Kidney epithelial cell (primary cell): ENCODE measurements around the gene PSMF1. TPM values are rescaled to one million over a fixed set of nuclear protein-coding genes. Genes with fewer than 3 reads are reported as not detected.

Experiments used
- DNase-seq: peaks from one replicate; pipeline ENCODE4 v3.0.0-alpha.2; 2010; ENCODE audit warnings: low read depth
- H3K27me3 ChIP-seq: 2 replicates; pipeline ENCODE4 v1.6.0; 2011; ENCODE audit warnings: low read length; ENCODE audit not compliant: control insufficient read depth, insufficient read depth
- H3K36me3 ChIP-seq: 2 replicates; pipeline ENCODE4 v1.5.1; 2011; ENCODE audit warnings: low read length; ENCODE audit not compliant: control insufficient read depth, insufficient read depth
- H3K4me3 ChIP-seq: 2 replicates; pipeline ENCODE4 v1.5.1; 2011; ENCODE audit warnings: low read depth, mild to moderate bottlenecking, control low read depth, low read length
- CTCF ChIP-seq: IDR thresholded peaks from 2 replicates; pipeline ENCODE4 v1.5.1; 2011; ENCODE audit warnings: mild to moderate bottlenecking, moderate library complexity, low read length, control low read depth, inconsistent platforms; ENCODE audit not compliant: insufficient read depth, poor library complexity, severe bottlenecking
- total RNA-seq: library from RNA; depleted of rRNA; stranded (reverse); fragments of >200 nt; gene quantifications from 2 replicates; pipeline ENCODE4 v1.2.3, GENCODE V29; 2015

Gene PSMF1
- total RNA-seq, 1 donor from 2014 or later: 323 TPM

DNA sequence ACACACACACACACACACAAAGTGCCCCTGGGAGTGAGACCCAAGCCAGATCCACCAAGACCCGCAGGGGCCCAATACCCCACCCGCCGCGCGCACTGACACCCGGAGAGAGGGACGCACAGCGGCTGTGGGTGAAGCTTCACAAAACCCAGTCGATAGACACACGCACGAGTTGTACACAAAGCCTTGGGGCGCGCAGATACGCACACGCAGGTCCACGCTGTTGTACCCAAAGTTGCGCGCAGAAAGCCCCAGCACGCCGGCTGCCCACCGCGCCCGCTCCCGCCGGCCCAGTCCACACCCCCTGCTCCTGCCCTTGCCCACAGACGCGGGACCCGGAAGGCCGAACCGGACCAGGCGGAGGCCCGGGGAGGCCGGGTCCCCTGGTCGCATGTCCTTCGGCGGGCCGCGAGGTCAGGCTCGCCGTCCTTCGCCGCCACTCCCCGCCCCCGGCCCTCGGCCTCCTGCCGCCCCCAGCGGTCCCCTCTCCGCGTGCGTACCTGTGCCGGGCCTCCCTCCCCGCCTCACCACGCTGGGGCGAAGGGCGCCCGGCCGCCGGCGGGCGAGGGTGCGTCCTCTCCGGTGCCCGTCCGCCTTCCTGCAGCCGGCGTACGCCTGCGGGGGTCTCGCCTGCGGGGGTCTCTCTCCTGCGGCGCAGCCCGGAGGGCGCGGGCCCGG lies 66.4 kb downstream of the PSMF1 start, which contains the start of gene TMEM74B:
Gene TMEM74B, minus strand, starts transcription at position 344 of the 678 bp plus-strand sequence. CDS start 1,180 bp downstream, outside the sequence.
- Histone ChIP-seq H3K36me3 (no peaks in the 10 kb centered on the region), H3K4me3 (peak within 1 kb of the TSS; percentile 29), H3K27me3 (peaks cover 43% of the 10 kb centered on the region)
- DNase-seq: no peak
- no peak for TF ChIP-seq CTCF

- no peak for DNase-seq
- no peak for TF ChIP-seq CTCF
- Histone ChIP-seq H3K36me3 (no peaks in the 10 kb centered on the region), H3K27me3 (peaks cover 43% of the 10 kb centered on the region), H3K4me3 (peak overlapping the region; percentile 29)
Measured at GRCh38 chr20:1185316-1185741, 66.9 kb downstream of the PSMF1 start.

DNA sequence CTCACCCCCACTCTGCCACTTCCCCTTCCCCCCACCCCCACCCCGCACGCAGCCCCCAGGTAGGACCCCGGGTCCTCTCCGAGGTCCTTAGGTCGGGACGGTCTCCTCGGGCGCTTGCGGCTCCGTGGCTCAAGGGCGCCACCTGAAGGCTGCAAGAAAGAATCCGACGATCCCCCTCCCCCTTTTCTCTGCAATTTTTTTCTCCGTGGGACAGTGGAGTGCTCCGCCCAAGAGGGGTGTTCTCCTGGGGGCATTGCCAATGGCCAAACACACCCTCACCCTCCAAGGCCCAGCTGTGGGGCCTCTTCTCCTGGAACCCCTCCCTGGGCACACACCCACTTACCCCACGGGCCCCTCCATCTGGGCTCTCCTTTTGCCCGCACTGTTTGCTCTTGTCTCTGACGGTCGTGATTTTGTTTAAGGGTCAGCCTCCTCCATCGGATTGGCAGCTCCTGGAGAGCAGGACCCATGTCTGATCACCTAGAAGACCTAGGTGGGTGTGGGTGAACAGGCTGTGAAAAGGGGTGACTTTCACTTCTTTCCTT lies 67.5 kb downstream of the PSMF1 start:
- H3K27me3 ChIP-seq: peaks cover 43% of the 10 kb centered on the region
- no peak for DNase-seq
- TF ChIP-seq CTCF: peak; percentile 78

DNA sequence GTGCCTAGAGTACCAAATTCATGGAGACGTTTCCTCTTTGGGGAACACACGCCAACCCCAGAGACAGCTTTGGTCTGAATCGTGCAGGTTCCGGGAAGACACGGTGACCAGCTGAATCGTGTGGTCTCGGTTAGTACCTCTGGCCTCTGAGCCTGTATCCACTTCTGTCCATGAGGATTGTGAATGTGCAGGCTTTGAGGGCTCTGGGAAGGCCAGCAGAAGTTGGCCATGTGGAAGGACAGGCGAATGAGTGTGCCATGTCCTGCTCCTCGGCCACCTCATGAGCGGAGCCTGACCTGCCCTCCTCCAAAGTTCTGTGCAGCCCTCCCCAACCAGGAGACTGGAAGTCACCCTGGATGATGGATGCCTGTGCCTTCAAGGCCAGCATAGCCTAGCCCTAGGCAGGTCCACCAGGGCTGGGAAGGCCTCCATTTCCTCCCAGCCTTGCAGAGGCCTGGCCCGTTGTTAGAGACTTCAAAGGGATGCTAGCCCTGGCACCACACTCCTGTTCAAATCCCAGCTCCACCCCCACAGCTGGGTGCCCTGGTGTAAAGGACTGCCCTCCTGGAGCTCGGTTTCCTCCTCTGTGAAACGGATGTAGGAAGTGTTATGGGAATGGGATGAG lies 68.1 kb downstream of the PSMF1 start:
- Histone ChIP-seq H3K36me3 (no peaks in the 10 kb centered on the region), H3K27me3 (peaks cover 43% of the 10 kb centered on the region), H3K4me3 (no peak overlapping the region)
- TF ChIP-seq CTCF: no peak
- no peak for DNase-seq

More for the DNA sequence above, 67.5 kb downstream of the PSMF1 start:
- Histone ChIP-seq H3K36me3 (no peaks in the 10 kb centered on the region), H3K4me3 (peak overlapping the region; percentile 29)

GRCh38 chr20:1187605-1188171 lies 69.3 kb downstream of the PSMF1 start:
- no peak overlapping the region for H3K4me3 ChIP-seq
- peaks cover 38% of the 10 kb centered on the region for H3K27me3 ChIP-seq
- DNase-seq: no peak
- H3K36me3 ChIP-seq: no peaks in the 10 kb centered on the region
- TF ChIP-seq CTCF: no peak
